Fibroblast of gingiva (primary cell): ENCODE data around the gene HOXB4.

Experiments
- DNase-seq: peaks from one replicate; pipeline ENCODE4 v3.0.0-alpha.2; 2011; ENCODE audit warnings: low read depth

The HOXB4 gene

DNA sequence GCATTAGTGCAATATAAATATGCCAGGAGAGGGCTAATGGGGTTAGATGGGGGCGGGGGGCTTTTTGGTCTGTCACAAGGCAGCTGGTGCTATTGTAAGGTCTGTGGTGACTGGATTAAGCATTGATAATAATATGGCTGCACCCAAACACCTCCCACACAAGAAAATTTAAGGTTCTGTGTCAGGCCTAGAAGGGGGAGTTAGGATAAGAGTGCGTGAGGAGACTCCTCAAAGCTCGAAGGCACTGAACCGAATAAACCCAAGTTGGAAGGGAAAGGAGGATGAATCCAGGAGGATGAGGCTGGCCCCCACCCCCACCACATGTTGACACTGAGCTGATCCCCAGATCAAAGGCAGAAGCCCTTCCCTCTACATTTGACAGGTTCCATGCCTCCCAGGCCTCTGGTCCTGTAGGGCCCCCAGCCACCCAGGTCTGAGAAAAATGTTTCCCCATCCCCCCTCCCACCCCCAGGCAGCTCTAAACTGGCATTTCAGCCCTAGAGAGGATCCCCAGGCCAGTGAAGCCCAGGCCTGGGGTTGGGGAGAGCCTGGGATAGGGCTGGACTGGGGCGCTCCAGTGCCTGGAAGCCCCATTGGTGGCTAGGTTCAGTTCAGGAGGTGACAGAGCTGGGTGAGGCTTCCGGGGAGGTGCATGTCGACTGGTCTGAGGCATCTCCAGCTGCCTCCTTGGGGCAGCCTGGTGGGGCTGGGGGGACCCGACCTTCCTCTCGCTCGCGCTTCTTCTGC, 49.0 kb downstream of the HOXB4 start:
- DNase-seq = no peak

DNA sequence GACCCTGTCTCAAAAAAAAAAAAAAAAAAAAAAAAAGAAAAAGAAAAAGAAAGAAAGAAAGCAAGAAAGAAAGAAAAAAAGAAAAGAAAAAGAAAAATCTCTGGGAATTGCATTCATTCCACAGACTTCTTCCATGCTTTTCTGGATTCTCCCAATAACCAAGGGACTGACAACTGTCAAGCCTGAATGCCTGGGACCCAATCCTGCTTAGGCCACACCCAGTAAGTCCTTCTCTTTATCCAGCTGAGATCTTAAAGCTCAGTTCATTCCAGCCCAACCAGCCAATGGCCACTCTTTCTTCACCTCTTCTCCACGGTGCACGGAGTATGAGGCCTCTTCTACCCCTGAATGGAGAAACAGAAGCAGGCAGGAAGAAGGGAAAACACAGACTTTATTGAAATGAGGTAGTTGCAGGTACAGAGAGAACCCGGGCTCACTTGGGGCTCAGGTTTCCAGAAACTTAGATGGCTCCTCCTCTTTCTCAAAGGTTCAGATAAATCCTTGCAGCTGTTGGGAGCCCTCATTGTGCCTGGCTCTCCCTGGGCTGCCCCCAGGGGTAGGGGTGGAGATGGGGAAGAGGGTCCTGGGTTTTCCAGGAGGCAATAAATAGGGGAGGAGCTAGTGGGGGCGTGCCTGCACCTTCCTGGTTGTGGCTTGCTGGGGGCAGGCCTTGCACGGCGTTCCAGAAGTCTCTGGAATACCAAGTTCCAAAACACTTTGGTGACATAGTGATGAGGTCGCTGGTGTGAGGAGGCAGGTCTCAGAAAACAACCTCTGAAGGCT, 49.8 kb downstream of the HOXB4 start:
- DNase-seq = no peak

- no peak for DNase-seq
Measured at GRCh38 chr17:48527547-48527932, 50.6 kb downstream of the HOXB4 start.

DNA sequence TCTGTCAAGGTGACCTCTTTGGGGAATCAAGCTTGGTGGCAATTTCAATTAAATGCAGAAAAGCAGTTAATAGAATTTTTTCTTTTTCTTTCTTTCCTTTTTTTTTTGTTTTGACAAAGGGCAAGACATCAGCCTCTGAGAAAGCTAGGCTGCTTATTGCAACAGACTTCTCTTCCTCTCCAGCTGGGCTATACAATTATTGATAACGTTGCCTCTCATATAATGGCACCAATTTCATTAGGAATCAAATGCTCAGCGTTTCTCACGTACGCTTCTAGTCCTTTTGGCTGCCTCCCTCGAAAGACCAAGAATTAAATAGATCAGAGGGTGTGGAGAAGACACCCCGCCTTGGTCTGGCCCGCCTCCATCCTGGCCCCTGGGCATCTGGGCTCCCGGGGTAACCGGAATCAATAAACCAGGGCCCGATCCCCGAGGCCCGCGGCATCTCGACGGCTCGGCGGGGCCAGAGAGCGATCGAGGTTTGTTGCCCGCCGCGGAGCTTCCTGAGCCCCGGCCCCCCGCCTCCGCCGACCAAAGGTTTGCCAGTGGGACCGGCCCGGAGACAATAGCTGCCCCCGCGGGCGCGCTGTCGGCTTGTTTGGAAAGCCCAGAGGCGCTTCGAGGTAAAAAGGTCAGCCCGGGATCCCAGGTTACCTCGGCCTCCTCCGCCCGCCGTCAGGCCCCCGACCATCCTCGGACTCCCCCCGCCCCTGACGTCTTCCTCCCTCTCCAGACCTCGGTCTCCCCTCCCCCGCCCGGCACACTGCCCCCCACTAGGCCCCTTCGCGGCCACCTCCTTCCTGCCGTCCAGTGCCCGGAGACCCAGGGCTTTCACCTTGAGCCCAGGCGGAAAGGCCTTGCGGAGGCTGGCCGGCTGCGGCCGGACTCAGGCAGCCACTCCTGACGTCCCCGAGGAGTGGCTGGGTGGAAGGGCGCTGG, 51.3 kb downstream of the HOXB4 start:
- no peak for DNase-seq
